Body of pancreas (tissue), 4 donors: ENCODE data around the gene COQ7.

ENCODE experiments used
- CTCF ChIP-seq, 7 experiments: fragments of 450-650 bp in 4 of 7; fragments of 200-600 bp in 3 of 7; sonication (generic) in 3 of 7; IDR thresholded peaks; one replicate each; pipeline ENCODE4 v1.5.1; 2016 to 2019; ENCODE audit warnings: antibody characterized with exemption in 7 of 7
- POLR2A ChIP-seq, 3 donors: fragments of 450-650 bp; IDR thresholded peaks; one replicate each; pipeline ENCODE4 v1.6.1; 2016; ENCODE audit warnings: antibody characterized with exemption in 3 of 3, mild to moderate bottlenecking in 2 of 3

- TF ChIP-seq CTCF (IDR thresholded peaks at IDR 0.05), result no peak
- no peak for TF ChIP-seq POLR2A (IDR thresholded peaks at IDR 0.05)
Measured at GRCh38 chr16:19027416-19027815, 40.0 kb upstream of the COQ7 start.
